Measurements from ENCODE around the gene RPL10. TPM values are rescaled to one million over a fixed set of nuclear protein-coding genes. Genes with fewer than 3 reads are reported as not detected.

The RPL10 gene
- total and polyA plus RNA-seq, 2 of the 13 experiments (the other 11 are each of a cell fraction or from before 2014, with no cell fraction given) = 2,381 to 4,713 TPM

DNA sequence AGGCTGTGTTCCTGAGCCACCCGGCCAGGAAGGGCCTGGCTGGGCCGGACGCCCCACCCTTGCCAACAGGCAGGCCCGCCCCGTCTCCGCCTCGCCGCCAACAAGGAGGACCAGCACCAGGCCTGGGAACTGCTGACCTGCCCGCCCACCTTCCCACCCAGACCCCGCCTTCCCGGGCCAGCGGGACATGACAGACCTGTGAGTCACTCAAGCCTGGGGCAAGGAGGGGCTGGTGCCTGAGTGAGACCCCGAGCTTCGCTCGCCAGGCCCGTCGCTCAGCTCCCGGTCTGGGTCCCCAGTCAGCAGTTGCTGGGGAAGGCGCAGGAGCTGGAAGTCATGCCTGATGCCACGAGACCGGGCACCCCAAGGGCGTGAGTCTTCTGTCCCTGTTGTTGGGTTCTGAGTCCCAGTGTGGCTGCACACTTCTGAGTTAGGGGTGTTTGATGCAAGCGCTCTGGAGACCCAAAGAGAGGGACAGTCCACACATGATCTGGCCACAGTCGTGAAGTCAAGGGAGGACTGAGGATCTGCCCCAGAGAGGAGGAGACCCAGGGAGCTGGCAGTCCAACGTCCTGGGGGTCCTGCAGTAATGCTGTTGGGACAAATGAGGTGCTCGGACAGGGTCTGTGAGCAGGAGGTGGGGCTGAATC is 11.2 kb downstream of the RPL10 start, which contains the start of gene DNASE1L1 (continued):
- TF ChIP-seq, protein P1, sequence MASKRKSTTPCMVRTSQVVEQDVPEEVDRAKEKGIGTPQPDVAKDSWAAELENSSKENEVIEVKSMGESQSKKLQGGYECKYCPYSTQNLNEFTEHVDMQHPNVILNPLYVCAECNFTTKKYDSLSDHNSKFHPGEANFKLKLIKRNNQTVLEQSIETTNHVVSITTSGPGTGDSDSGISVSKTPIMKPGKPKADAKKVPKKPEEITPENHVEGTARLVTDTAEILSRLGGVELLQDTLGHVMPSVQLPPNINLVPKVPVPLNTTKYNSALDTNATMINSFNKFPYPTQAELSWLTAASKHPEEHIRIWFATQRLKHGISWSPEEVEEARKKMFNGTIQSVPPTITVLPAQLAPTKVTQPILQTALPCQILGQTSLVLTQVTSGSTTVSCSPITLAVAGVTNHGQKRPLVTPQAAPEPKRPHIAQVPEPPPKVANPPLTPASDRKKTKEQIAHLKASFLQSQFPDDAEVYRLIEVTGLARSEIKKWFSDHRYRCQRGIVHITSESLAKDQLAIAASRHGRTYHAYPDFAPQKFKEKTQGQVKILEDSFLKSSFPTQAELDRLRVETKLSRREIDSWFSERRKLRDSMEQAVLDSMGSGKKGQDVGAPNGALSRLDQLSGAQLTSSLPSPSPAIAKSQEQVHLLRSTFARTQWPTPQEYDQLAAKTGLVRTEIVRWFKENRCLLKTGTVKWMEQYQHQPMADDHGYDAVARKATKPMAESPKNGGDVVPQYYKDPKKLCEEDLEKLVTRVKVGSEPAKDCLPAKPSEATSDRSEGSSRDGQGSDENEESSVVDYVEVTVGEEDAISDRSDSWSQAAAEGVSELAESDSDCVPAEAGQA (IDR thresholded peaks at IDR 0.05; ENCODE audit: low read depth) = no peak
- TF ChIP-seq, protein P1 (CRISPR knock-in tag; IDR thresholded peaks at IDR 0.05; ENCODE audit: borderline replicate concordance) = no peak
- TF ChIP-seq THYN1 (CRISPR knock-in tag; IDR thresholded peaks at IDR 0.05; ENCODE audit: borderline replicate concordance, low read depth) (no peak), TRIM24 (CRISPR knock-in tag; IDR thresholded peaks at IDR 0.05) (no peak), ZNF678 (CRISPR knock-in tag; IDR thresholded peaks at IDR 0.05) (no peak), ZNF446 (CRISPR knock-in tag; IDR thresholded peaks at IDR 0.05) (no peak), CEBPB (IDR thresholded peaks at IDR 0.05; ENCODE audit: borderline replicate concordance, low read depth, low read length) (no peak), ONECUT2 (CRISPR knock-in tag; IDR thresholded peaks at IDR 0.05) (no peak)
- TF ChIP-seq, protein P2, sequence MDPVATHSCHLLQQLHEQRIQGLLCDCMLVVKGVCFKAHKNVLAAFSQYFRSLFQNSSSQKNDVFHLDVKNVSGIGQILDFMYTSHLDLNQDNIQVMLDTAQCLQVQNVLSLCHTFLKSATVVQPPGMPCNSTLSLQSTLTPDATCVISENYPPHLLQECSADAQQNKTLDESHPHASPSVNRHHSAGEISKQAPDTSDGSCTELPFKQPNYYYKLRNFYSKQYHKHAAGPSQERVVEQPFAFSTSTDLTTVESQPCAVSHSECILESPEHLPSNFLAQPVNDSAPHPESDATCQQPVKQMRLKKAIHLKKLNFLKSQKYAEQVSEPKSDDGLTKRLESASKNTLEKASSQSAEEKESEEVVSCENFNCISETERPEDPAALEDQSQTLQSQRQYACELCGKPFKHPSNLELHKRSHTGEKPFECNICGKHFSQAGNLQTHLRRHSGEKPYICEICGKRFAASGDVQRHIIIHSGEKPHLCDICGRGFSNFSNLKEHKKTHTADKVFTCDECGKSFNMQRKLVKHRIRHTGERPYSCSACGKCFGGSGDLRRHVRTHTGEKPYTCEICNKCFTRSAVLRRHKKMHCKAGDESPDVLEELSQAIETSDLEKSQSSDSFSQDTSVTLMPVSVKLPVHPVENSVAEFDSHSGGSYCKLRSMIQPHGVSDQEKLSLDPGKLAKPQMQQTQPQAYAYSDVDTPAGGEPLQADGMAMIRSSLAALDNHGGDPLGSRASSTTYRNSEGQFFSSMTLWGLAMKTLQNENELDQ (CRISPR knock-in tag; IDR thresholded peaks at IDR 0.05; ENCODE audit: borderline replicate concordance) = no peak
- TF ChIP-seq, protein P3, sequence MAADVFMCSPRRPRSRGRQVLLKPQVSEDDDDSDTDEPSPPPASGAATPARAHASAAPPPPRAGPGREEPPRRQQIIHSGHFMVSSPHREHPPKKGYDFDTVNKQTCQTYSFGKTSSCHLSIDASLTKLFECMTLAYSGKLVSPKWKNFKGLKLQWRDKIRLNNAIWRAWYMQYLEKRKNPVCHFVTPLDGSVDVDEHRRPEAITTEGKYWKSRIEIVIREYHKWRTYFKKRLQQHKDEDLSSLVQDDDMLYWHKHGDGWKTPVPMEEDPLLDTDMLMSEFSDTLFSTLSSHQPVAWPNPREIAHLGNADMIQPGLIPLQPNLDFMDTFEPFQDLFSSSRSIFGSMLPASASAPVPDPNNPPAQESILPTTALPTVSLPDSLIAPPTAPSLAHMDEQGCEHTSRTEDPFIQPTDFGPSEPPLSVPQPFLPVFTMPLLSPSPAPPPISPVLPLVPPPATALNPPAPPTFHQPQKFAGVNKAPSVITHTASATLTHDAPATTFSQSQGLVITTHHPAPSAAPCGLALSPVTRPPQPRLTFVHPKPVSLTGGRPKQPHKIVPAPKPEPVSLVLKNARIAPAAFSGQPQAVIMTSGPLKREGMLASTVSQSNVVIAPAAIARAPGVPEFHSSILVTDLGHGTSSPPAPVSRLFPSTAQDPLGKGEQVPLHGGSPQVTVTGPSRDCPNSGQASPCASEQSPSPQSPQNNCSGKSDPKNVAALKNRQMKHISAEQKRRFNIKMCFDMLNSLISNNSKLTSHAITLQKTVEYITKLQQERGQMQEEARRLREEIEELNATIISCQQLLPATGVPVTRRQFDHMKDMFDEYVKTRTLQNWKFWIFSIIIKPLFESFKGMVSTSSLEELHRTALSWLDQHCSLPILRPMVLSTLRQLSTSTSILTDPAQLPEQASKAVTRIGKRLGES (CRISPR knock-in tag; IDR thresholded peaks at IDR 0.05; ENCODE audit: borderline replicate concordance) = no peak
- TF ChIP-seq, protein P4, sequence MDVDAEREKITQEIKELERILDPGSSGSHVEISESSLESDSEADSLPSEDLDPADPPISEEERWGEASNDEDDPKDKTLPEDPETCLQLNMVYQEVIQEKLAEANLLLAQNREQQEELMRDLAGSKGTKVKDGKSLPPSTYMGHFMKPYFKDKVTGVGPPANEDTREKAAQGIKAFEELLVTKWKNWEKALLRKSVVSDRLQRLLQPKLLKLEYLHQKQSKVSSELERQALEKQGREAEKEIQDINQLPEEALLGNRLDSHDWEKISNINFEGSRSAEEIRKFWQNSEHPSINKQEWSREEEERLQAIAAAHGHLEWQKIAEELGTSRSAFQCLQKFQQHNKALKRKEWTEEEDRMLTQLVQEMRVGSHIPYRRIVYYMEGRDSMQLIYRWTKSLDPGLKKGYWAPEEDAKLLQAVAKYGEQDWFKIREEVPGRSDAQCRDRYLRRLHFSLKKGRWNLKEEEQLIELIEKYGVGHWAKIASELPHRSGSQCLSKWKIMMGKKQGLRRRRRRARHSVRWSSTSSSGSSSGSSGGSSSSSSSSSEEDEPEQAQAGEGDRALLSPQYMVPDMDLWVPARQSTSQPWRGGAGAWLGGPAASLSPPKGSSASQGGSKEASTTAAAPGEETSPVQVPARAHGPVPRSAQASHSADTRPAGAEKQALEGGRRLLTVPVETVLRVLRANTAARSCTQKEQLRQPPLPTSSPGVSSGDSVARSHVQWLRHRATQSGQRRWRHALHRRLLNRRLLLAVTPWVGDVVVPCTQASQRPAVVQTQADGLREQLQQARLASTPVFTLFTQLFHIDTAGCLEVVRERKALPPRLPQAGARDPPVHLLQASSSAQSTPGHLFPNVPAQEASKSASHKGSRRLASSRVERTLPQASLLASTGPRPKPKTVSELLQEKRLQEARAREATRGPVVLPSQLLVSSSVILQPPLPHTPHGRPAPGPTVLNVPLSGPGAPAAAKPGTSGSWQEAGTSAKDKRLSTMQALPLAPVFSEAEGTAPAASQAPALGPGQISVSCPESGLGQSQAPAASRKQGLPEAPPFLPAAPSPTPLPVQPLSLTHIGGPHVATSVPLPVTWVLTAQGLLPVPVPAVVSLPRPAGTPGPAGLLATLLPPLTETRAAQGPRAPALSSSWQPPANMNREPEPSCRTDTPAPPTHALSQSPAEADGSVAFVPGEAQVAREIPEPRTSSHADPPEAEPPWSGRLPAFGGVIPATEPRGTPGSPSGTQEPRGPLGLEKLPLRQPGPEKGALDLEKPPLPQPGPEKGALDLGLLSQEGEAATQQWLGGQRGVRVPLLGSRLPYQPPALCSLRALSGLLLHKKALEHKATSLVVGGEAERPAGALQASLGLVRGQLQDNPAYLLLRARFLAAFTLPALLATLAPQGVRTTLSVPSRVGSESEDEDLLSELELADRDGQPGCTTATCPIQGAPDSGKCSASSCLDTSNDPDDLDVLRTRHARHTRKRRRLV (CRISPR knock-in tag; IDR thresholded peaks at IDR 0.05) = no peak

Measured in HepG2 (cell line).